Measurements from ENCODE around the gene ZNF891. TPM values are rescaled to one million over a fixed set of nuclear protein-coding genes. Genes with fewer than 3 reads are reported as not detected.
A peak's percentile ranks its signal among the peaks of the same experiment; 100 is the strongest.

The ZNF891 gene
- total RNA-seq, 4 donors from 2014 or later = 4.6 to 7.0 (median 6.0) TPM

DNA sequence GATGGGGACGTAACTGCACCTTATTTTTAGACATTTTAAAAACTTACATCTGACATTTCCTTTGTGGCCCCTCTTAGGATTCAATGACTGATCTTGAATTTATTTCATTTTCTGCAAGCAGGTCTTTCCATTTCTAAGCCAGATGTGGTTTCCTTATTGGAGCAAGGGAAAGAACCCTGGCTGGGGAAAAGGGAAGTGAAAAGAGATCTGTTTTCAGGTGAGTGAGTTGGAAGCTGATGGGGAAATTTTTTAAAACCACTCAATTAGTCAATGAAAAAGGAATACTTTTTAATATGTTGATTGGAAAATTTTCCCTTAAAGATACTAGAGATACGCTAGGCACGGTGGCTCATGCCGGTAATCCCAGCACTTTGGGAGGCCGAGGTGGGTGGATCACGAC lies 46.7 kb downstream of the ZNF891 start:
- Histone ChIP-seq H3K27ac (no peak overlapping the region), H3K9me3 (no peaks in the 10 kb centered on the region), H3K4me1 (peaks cover 12 to 17% of the 10 kb centered on the region in 2 donors), H3K4me3 (replicated peaks in 1 of 3) (no peak overlapping the region), H3K36me3 (peaks cover 50 to 55% of the 10 kb centered on the region in 2 donors), H3K27me3 (no peaks in the 10 kb centered on the region)
- TF ChIP-seq, protein P1, sequence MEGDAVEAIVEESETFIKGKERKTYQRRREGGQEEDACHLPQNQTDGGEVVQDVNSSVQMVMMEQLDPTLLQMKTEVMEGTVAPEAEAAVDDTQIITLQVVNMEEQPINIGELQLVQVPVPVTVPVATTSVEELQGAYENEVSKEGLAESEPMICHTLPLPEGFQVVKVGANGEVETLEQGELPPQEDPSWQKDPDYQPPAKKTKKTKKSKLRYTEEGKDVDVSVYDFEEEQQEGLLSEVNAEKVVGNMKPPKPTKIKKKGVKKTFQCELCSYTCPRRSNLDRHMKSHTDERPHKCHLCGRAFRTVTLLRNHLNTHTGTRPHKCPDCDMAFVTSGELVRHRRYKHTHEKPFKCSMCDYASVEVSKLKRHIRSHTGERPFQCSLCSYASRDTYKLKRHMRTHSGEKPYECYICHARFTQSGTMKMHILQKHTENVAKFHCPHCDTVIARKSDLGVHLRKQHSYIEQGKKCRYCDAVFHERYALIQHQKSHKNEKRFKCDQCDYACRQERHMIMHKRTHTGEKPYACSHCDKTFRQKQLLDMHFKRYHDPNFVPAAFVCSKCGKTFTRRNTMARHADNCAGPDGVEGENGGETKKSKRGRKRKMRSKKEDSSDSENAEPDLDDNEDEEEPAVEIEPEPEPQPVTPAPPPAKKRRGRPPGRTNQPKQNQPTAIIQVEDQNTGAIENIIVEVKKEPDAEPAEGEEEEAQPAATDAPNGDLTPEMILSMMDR (IDR thresholded peaks at IDR 0.05) = no peak
- no peak for TF ChIP-seq POLR2A (IDR thresholded peaks at IDR 0.05)
- WGBS, 2 donors = 98 to 99% methylated on average over 6 of the region's 6 CpGs
- intact Hi-C loops (cut with DNase I) = no loop called here
- no peak for DNase-seq

DNA sequence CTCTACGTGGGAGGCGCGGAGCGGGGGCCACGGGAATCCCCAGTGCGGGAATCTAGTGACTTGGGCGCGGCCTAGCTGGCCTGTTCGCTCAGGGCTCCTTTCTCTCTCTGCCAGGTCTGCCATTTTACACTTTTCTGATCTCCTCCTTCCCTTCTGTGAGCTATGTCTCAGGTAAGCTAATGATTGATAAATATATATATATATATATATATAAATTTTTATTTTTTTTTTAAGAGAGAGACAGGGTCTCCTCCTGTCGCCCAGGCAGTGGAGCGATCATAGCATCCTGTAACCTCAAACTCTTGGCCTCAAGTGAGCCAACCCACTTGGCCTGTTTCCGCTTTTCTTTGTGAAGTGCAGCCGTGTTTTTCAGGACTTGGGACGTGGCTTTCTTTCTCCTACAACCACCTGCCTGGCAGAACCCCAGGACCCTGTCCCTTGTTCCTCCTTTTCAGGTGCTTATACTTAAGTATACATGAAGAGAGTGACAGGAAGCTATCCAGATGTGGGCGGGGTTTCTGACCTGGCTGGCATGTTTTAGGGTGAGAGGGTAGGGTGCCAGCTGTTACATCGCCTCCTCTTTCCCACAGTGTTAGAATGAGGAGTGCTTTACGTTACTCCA lies 48.8 kb downstream of the ZNF891 start:
- DNase-seq = peak; percentile 3 to 7
- 23 to 30% methylated on average over 13 to 17 of the region's 17 CpGs for WGBS, 2 donors
- intact Hi-C loops (cut with DNase I) = no loop called here

DNA sequence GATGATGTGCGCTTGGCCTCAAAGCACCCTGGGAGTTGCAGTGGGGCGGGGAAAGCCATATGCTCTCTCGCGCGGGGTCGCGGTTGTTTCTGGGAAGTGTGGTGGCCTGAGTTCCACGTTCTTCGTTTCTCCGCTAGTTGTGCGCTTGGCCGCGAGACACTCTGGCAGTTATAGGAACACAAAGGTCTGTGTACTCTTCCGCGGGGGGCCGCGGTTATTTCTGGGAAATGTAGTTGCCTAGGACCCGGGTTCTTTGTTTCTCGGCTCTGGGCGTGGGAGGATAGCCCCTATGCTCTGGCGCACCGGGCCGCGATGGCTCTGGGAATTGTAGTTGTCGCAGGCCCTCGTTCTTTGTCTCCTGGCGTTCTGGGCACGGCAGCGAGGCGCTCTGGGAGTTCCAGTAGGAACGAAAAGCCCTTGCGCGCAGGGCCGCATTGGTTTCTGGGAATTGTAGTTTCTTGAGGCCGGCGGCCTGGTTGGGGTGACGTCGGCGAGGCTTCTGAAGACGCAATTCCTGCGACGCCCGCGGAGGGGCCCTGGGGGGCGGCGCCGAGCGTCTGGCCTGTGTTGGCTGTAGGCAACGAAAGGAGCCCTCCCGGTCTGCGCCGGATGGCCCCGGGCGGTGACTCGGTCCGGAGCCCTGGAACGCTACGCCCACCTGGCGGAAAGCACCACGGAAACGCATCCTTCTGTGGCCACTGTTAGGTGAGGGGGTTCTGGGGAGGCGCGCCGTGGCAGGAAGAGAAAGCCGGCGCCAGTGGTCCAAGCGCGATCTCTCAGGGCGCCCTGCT lies 49.5 kb downstream of the ZNF891 start, which contains the start of gene ZNF140:
Gene ZNF140 (plus strand): TSS at position 556 of the 791 bp plus-strand sequence. CDS start 398 bp downstream, outside the sequence.
- H3K27ac ChIP-seq = peak within 1 kb of the TSS; percentile 92 to 98 (median 98)
- peaks cover 24 to 29% of the 10 kb centered on the region in 2 donors for H3K36me3 ChIP-seq
- intact Hi-C loops (cut with DNase I) = no loop called here
- H3K4me1 ChIP-seq = peaks cover 12 to 17% of the 10 kb centered on the region in 2 donors
- peak within 1 kb of the TSS; percentile 67 to 91 (median 80) for H3K4me3 ChIP-seq (replicated peaks in 1 of 3)
- DNase-seq = peak; percentile 97
- no peaks in the 10 kb centered on the region for H3K27me3 ChIP-seq
- H3K9me3 ChIP-seq = no peaks in the 10 kb centered on the region
- WGBS, 2 donors = 0% methylated on average over 31 to 40 of the region's 69 CpGs
- TF ChIP-seq POLR2A (IDR thresholded peaks at IDR 0.05) = peak; percentile 37 to 67
- TF ChIP-seq, protein P1 (IDR thresholded peaks at IDR 0.05) = peak in 3 of 6 experiments; percentile 21 to 33 (median 32)

More for the DNA sequence above, 48.8 kb downstream of the ZNF891 start:
- Histone ChIP-seq H3K9me3 (no peaks in the 10 kb centered on the region), H3K27me3 (no peaks in the 10 kb centered on the region), H3K4me3 (replicated peaks in 1 of 3) (peak overlapping the region; percentile 67 to 91 (median 80)), H3K27ac (peak overlapping the region; percentile 92 to 98 (median 98)), H3K4me1 (peaks cover 12 to 17% of the 10 kb centered on the region in 2 donors), H3K36me3 (peaks cover 31 to 36% of the 10 kb centered on the region in 2 donors)
- TF ChIP-seq, protein P1 (IDR thresholded peaks at IDR 0.05) = no peak
- no peak for TF ChIP-seq POLR2A (IDR thresholded peaks at IDR 0.05)

DNA sequence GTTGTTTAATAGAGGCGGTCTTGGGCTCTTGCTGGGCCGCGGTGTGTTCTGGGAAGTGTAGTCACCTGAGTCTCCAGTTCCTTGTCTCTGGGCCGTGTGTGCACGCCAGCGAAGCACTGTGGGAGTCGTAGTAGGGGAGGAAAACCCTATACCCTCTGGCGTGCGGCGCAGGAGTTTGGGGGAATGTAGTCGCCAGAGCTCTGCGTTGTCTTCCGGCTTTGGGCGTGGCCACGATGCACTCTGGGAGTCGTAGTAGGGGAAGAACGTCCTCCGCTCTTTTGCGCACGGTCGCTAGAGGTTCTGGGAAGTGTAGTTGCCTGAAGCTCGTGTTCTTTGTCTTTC lies 50.1 kb downstream of the ZNF891 start:
- intact Hi-C loops (cut with DNase I) = no loop called here
- WGBS, 2 donors = 1 to 2% methylated on average over 18 to 20 of the region's 22 CpGs
- TF ChIP-seq POLR2A (IDR thresholded peaks at IDR 0.05) = peak in 1 of 2 donors; percentile 25
- TF ChIP-seq, protein P1 (IDR thresholded peaks at IDR 0.05) = no peak

More for the DNA sequence above, 50.1 kb downstream of the ZNF891 start:
- H3K9me3 ChIP-seq = no peaks in the 10 kb centered on the region
- no peaks in the 10 kb centered on the region for H3K27me3 ChIP-seq
- H3K36me3 ChIP-seq = peaks cover 18 to 23% of the 10 kb centered on the region in 2 donors
- H3K4me1 ChIP-seq = peaks cover 12 to 17% of the 10 kb centered on the region in 2 donors
- peak; percentile 99 for DNase-seq
- peak overlapping the region; percentile 92 to 98 (median 98) for H3K27ac ChIP-seq
- peak overlapping the region; percentile 67 to 91 (median 80) for H3K4me3 ChIP-seq (replicated peaks in 1 of 3)
